ENCODE results near the gene TH. TPM values are rescaled to one million over a fixed set of nuclear protein-coding genes. Genes with fewer than 3 reads are reported as not detected.
A peak's percentile ranks its signal among the peaks of the same experiment; 100 is the strongest.
"Not testable (repeated sequence)": the region's sequence is repeated elsewhere in the genome, so short reads cannot be mapped to it uniquely, and the experiment has no call there.

TH gene
- total RNA-seq, 1 donor = under 0.01 TPM

- DNase-seq (ENCODE audit: low read depth in 2 of 3, low spot score in 2 of 3) = peak; percentile 36 to 78 (median 73)
Observed at GRCh38 chr11:2196970-2197770, 25.6 kb upstream of the TH start.

- no peak for DNase-seq (ENCODE audit: low read depth in 2 of 3, low spot score in 2 of 3)
Observed at GRCh38 chr11:2195756-2196088, 24.1 kb upstream of the TH start.

GRCh38 chr11:2194877-2195755 is 23.5 kb upstream of the TH start:
- peak in 2 of 3 donors; percentile 53 for DNase-seq (ENCODE audit: low read depth in 2 of 3, low spot score in 2 of 3)

GRCh38 chr11:2193888-2194595 is 22.4 kb upstream of the TH start:
- DNase-seq (ENCODE audit: low read depth in 2 of 3, low spot score in 2 of 3) = not testable (repeated sequence)

- no peak for DNase-seq (ENCODE audit: low read depth in 2 of 3, low spot score in 2 of 3)
Observed at GRCh38 chr11:2193099-2193887, 21.7 kb upstream of the TH start.

GRCh38 chr11:2192435-2192834 is 20.8 kb upstream of the TH start:
- DNase-seq (ENCODE audit: low read depth in 2 of 3, low spot score in 2 of 3) = no peak

GRCh38 chr11:2191883-2192282 is 20.3 kb upstream of the TH start:
- no peak for DNase-seq (ENCODE audit: low read depth in 2 of 3, low spot score in 2 of 3)

GRCh38 chr11:2190657-2191471 is 19.2 kb upstream of the TH start:
- peak in 2 of 3 donors; percentile 19 to 72 for DNase-seq (ENCODE audit: low read depth in 2 of 3, low spot score in 2 of 3)

GRCh38 chr11:2189938-2190656 is 18.5 kb upstream of the TH start:
- DNase-seq (ENCODE audit: low read depth in 2 of 3, low spot score in 2 of 3) = no peak

- no peak for DNase-seq (ENCODE audit: low read depth in 2 of 3, low spot score in 2 of 3)
Observed at GRCh38 chr11:2188745-2189144, 17.1 kb upstream of the TH start.

- DNase-seq (ENCODE audit: low read depth in 2 of 3, low spot score in 2 of 3) = no peak
Observed at GRCh38 chr11:2187280-2187707, 15.7 kb upstream of the TH start.

GRCh38 chr11:2186669-2187279 is 15.2 kb upstream of the TH start:
- peak in 2 of 3 donors; percentile 70 to 86 for DNase-seq (ENCODE audit: low read depth in 2 of 3, low spot score in 2 of 3)

- DNase-seq (ENCODE audit: low read depth in 2 of 3, low spot score in 2 of 3) = no peak
Observed at GRCh38 chr11:2185324-2186085, 13.9 kb upstream of the TH start.

- DNase-seq (ENCODE audit: low read depth in 2 of 3, low spot score in 2 of 3) = no peak
Observed at GRCh38 chr11:2182692-2183474, 11.3 kb upstream of the TH start.

- DNase-seq (ENCODE audit: low read depth in 2 of 3, low spot score in 2 of 3) = no peak
Observed at GRCh38 chr11:2182075-2182474, 10.5 kb upstream of the TH start.

GRCh38 chr11:2180789-2181370 is 9.3 kb upstream of the TH start:
- DNase-seq (ENCODE audit: low read depth in 2 of 3, low spot score in 2 of 3) = no peak

GRCh38 chr11:2180347-2180746 is 8.7 kb upstream of the TH start:
- DNase-seq (ENCODE audit: low read depth in 2 of 3, low spot score in 2 of 3) = no peak
